ENCODE data around the gene CDCA4. TPM values are rescaled to one million over a fixed set of nuclear protein-coding genes. Genes with fewer than 3 reads are reported as not detected.
"Not testable (repeated sequence)": the region's sequence is repeated elsewhere in the genome, so short reads cannot be mapped to it uniquely, and the experiment has no call there.

CDCA4 gene
- total RNA-seq, 4 donors from 2014 or later: 5.3 to 8.0 (median 6.4) TPM

GRCh38 chr14:105066240-105067071, 45.6 kb upstream of the CDCA4 start:
- DNase-seq (ENCODE audit: low spot score) (no peak), ATAC-seq (ENCODE audit: low FRiP score) (no peak)

GRCh38 chr14:105065280-105066228, 44.7 kb upstream of the CDCA4 start, which contains the start of gene GPR132:
GPR132 (minus strand) TSS chr14:105065430; CDS start chr14:105055420, 10,010 bp downstream.
- TF ChIP-seq CTCF (IDR thresholded peaks at IDR 0.05): no peak
- ATAC-seq (ENCODE audit: low FRiP score) (no peak), DNase-seq (ENCODE audit: low spot score) (no peak)

More at GRCh38 chr14:105066240-105067071, 45.6 kb upstream of the CDCA4 start:
- no peak for TF ChIP-seq CTCF (IDR thresholded peaks at IDR 0.05)

GRCh38 chr14:105064721-105065143, 43.8 kb upstream of the CDCA4 start:
- ATAC-seq (ENCODE audit: low FRiP score) (no peak), DNase-seq (ENCODE audit: low spot score) (no peak)
- TF ChIP-seq CTCF (IDR thresholded peaks at IDR 0.05): no peak

- TF ChIP-seq CTCF (IDR thresholded peaks at IDR 0.05): no peak
- ATAC-seq (ENCODE audit: low FRiP score) (no peak), DNase-seq (ENCODE audit: low spot score) (no peak)
Measured at GRCh38 chr14:105064001-105064400, 43.1 kb upstream of the CDCA4 start.

GRCh38 chr14:105063506-105063905, 42.6 kb upstream of the CDCA4 start:
- ATAC-seq (ENCODE audit: low FRiP score); DNase-seq (ENCODE audit: low spot score): not testable (repeated sequence)

GRCh38 chr14:105063056-105063455, 42.2 kb upstream of the CDCA4 start:
- ATAC-seq (ENCODE audit: low FRiP score): no peak
- no peak for TF ChIP-seq CTCF (IDR thresholded peaks at IDR 0.05)
- DNase-seq (ENCODE audit: low spot score): no peak

- DNase-seq (ENCODE audit: low spot score) (no peak), ATAC-seq (ENCODE audit: low FRiP score) (no peak)
- TF ChIP-seq CTCF (IDR thresholded peaks at IDR 0.05): no peak
Measured at GRCh38 chr14:105062048-105062433, 41.2 kb upstream of the CDCA4 start.

All from omental fat pad (tissue), 4 donors.